HS-27A (cell line): ENCODE measurements around the gene PIMREG.

Source experiments
- DNase-seq: peaks from one replicate; pipeline ENCODE4 v3.0.0-alpha.2; 2012; ENCODE audit warnings: low read depth, missing footprints

PIMREG gene

DNA sequence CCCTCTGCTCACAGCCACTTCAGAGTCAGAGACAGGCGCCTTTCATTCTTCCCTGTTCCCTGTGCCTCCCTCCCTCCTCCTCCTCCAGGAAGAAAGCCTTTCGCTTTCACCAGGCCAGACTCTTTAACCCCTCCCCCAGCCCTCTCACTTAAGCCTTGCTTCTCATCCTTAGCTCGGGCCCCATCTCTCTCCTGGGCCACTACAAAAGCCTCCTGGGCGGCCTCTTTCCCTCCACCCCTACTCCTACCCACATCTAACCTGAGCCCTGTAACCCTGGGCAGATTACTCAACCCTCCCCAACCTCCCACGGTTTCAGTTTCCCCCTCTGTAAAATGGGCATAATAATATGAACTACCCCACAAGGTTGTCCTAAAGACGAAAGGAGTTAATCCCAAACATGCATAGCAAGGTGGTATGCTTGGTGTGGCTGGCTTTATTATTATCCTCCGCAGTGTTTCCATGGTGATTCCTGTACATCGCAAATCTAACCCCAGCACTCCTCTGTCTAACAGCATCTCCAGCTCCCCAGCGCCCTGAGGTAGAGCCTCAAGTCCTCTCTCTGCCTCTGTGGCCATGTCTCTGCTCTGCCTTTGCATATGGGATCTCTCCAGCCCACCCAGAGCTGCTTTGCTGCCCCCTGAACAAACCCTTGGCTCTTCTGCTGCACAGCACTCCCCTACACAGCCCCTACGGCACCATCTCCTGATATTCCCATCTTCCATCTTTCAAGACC, 17.7 kb downstream of the PIMREG start:
- no peak for DNase-seq

- DNase-seq: no peak
Measured at GRCh38 chr17:6462692-6463091, 18.4 kb downstream of the PIMREG start.

GRCh38 chr17:6463616-6464445, 19.6 kb downstream of the PIMREG start:
- DNase-seq: no peak

DNA sequence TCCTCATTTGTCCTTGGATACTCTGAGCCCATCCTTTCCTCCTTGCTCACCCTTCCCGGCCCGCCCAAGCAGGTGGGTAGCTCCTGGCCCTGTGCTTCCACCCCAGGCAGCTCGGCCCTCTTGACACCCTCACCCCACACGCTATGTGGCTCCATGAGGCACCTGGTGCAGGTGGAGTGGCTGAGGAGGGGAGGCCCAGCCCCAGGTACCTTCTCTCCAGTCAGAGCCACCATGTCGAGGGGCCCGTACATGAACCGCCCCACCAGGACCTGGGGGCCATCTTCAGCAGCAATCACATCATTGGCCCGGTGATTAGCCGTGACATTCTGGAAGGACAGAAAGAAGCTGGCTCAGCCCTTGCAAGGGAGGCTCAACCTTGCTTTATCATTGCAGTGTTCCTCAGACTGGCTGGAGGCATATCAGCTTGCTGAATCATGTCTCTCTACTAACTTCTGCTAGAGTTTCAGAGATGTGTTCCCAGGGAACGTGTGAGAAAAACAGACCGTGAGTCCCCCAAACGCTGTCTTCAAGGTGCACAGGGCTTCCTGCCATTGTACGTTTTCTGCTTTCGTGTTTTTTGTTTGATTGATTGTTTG, 20.3 kb downstream of the PIMREG start:
- DNase-seq: no peak

- DNase-seq: no peak
Measured at GRCh38 chr17:6465206-6466003, 21.1 kb downstream of the PIMREG start.

- DNase-seq: no peak
Measured at GRCh38 chr17:6467567-6467966, 23.3 kb downstream of the PIMREG start.

GRCh38 chr17:6468051-6468790, 24.0 kb downstream of the PIMREG start:
- no peak for DNase-seq

DNA sequence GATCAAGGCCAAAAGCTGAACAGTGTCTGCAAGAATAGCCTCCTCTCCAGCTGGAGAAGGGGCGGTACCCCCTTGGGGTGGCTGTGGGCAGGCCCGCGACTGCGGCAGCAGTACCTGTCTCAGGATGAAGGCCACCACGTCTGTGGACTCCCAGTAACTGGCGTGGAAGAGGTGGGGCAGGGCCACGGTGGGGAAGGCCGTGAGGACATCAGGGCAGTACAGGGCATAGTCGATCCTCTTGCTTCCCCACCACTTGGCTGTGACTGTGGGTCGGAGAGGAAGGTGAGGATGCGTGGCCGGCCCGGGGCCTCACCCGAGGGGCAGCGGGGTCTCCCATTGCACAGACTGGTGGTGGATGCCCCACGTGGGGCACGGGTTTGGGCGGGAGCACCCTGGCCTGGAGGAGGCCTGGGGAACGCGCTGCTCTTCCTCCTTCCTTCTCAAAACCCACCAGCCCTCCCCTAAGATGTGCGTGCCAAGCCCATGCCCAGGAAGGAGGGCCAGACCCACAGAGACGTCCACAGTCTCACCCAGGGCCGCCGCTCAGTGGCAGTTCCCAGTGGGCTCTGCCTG, 26.0 kb downstream of the PIMREG start:
- no peak for DNase-seq

- no peak for DNase-seq
Measured at GRCh38 chr17:6470751-6471521, 26.7 kb downstream of the PIMREG start.

DNA sequence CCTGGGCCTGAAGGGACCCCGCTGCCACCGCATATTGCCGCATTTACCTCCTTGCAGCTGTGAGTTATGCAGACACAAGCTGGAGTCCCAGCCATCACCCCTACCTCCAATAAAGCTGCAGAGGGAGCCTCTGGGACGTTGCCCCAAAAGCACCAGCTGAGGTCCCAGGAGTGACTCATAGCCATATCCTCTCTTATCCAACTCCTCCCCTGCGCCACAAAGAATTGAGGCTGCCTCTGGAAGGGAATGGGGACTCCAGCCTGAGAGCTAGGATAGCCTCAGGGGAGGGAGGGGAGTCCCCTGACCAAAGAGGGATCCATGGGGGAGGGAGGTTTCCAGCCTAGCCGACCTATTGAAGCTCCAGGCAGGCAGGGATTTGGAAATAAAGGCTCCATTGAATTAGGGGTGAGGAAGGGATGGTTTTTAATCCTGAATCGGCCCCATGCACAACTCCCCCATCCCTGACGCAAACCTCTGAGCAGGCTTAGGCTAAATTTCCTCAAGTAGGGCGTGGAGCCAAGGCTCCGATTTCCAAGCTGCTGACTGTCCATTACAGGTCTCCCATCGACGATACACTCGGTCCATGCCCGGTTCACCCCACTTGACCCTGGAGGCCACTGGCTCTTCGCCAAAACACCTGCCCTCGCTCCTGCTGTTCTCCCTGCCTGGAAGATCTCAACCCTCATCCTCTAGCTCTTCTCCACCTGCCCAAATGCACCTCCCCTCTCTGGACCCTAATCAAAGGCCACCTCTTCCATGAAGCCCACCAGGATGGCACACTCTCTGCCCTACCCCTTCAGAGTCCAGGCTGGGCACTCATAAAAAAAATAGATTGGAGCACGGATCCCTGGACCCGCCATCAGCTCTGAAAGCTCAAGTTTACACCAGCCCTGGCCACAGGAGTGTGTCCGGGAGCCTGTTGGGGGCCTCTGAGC, 27.5 kb downstream of the PIMREG start:
- peak; percentile 58 for DNase-seq

- no peak for DNase-seq
Measured at GRCh38 chr17:6472517-6472916, 28.3 kb downstream of the PIMREG start.

DNA sequence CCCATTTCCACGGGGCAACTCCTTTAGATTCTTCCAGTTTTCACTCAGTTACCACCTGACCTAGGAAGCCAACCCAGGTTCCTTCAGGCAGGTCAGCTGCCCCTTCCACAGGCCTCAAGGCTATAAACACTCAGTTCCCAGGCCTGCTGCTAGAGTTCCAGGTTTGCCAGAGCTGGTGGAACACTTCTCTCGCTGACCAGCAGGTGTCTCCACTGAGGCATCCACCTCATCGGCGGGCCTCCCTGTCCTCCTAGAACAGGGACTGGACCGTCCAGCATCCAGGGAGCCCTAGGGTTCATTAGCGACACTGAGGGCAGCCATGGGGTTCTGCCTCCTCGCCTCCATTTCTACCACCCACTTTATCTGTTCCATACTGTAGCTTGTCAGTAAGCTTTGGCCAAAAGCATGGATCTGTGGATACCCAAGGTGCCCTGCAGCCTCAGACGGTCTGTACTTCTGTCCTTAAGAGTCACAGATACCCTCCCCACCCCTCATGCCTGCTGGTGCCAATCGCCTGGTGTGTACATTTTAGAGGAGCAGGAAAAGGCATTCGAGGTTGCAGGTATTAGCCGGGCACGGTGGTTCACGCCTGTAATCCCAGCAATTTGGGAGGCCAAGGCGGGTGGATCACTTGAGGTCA, 29.0 kb downstream of the PIMREG start:
- DNase-seq: no peak

GRCh38 chr17:6474376-6474775, 30.1 kb downstream of the PIMREG start:
- no peak for DNase-seq

GRCh38 chr17:6474906-6475305, 30.7 kb downstream of the PIMREG start:
- DNase-seq: no peak

DNA sequence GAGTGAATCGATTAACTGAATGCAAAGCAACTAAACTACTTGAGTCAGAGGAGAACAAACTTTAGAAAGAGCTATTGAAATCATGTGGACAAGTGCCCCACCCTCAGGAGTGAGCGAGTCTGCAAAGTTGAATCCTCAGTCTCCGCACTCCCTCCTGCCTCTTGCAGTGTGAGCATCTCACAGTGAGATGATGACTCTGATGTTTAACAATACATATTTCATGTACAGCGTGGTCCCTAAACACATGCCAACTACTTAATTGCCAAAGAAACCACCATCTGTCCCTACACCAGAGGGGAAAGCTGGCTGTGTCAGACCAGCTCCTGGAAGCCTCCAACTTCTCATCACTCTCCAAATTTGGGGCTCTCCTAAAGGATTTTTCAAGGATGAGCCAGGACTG, 31.2 kb downstream of the PIMREG start:
- no peak for DNase-seq

DNA sequence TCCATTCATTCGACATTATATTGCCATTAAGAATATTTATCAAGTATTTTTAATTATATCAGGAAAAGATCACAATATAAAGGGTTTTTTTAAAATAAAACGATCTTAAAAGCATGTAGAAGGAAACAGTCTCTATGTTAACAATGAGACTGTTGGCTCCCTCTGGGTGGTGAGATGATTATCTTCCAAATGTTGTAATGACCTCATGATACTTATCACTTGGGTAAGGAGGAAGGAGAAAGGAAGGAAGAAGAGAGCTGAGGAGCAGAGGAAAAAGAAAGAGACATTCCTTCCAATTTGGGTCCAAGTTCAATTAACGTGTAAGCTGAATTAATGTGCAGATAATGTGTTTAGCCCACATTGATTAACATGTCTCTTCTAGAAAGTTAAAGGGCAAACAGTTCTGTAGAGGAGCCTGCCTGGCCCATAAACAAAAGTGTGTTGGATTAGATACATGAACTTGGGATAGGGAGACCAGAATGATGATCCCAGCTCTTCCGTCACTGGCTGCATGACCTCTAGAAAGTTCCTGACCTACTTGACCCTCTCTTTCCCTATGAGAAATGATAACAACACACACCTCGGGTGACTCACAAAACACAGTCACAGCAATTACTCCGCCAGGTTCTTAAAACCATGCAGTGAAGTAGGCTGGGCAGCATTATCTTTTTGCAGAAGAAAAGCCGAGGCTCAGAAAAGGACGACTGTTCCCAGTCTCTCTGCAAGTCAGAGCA, 32.0 kb downstream of the PIMREG start:
- no peak for DNase-seq

GRCh38 chr17:6476810-6477179, 32.5 kb downstream of the PIMREG start:
- no peak for DNase-seq

GRCh38 chr17:6477831-6478383, 33.7 kb downstream of the PIMREG start:
- DNase-seq: no peak
